H1 (cell line): Measurements from ENCODE around the gene ADORA1. TPM values are rescaled to one million over a fixed set of nuclear protein-coding genes. Genes with fewer than 3 reads are reported as not detected.

ENCODE experiments used
- ASH2L ChIP-seq: fragments of 200-600, 300-600 bp; sonication (generic); IDR thresholded peaks from one replicate; pipeline ENCODE4 v1.7.1; 2017; ENCODE audit warnings: low read length
- BCL11A ChIP-seq, 2 experiments: IDR thresholded peaks; one replicate each; pipeline ENCODE4 v1.6.1; 2011; ENCODE audit warnings: low read depth in 2 of 2, low read length in 2 of 2, mild to moderate bottlenecking in 2 of 2
- CHD7 ChIP-seq: fragments of 300-600 bp; sonication (generic); IDR thresholded peaks from 2 replicates; pipeline ENCODE4 v1.7.1; 2012; ENCODE audit warnings: low read length, moderate library complexity, mild to moderate bottlenecking, inconsistent platforms; ENCODE audit not compliant: insufficient replicate concordance
- polyA plus RNA-seq, 7 experiments: library from polyadenylated mRNA; depleted of rRNA in 3 of 7; stranded (reverse) in 5 of 7; unstranded in 2 of 7; fragments of >200 nt in 5 of 7; fragments of 200-250 nt in 2 of 7; gene quantifications; 1 replicate in 5 of 7; 2 replicates in 1 of 7; 4 replicates in 1 of 7; pipeline versions ENCODE4 v1.2.1 to v1.2.3, GENCODE V29; 2011 to 2013; ENCODE audit warnings: missing spikeins in 2 of 7, mixed read lengths in 2 of 7
- total RNA-seq: library from RNA; stranded (reverse); fragmentation: NEBNext Ultra II Directional; extraction: Animal tissue kit (Norgen Biotek cat#: 25700); gene quantifications from 2 replicates; pipeline ENCODE4 v1.2.1, GENCODE V29; 2021

ADORA1 gene
- total and polyA plus RNA-seq, 2 of the 8 experiments (the other 6 are each of a cell fraction or from before 2014, with no cell fraction given): 3.3 to 6.7 TPM

- TF ChIP-seq CHD7 (no peak), BCL11A (IDR thresholded peaks at IDR 0.05; ENCODE audit: low read depth in 2 of 2, low read length in 2 of 2) (no peak), ASH2L (no peak)
Observed at GRCh38 chr1:203117611-203118575, 9.6 kb upstream of the ADORA1 start (continued).
